ENCODE measurements around the gene STAC.
"Not testable (repeated sequence)": the region's sequence is repeated elsewhere in the genome, so short reads cannot be mapped to it uniquely, and the experiment has no call there.

The STAC gene

DNA sequence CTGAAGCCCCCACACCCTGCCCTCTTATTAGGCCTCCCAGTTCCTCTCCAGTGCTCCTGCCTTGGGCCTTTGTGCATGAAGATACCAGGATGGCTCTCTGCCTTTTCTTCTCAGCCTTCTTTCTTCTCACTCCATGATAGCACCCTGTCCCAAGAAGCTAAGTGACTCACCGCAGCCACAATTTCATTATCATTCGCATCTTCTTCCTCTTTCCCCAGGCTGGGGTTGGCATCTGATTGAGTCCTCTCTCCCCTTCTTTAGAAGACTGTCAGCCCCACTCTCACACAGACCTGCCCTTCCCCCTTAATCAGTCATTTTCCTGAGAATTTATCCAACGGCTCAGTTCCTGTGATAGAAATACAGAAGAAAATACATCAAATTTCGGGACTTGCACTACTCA lies 102.0 kb downstream of the STAC start:
- no peak for DNase-seq

DNA sequence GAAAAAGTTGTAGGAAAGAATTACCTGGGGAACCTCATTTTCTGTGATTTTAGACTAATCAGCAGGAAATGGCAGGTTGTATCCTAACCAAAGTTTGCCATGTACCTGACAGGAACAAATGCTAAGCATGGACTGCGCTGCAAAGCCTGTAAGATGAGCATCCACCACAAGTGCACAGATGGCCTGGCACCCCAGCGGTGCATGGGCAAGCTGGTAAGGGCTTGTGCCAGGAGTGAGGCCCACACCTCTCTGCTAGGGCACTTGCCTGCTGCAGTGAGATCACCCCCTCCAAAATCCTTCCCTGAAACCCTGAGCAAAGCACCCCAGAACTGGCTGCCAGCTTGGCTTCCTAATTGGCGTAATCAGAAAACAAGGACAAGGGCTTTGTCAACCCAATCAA lies 102.6 kb downstream of the STAC start:
- no peak for DNase-seq

DNA sequence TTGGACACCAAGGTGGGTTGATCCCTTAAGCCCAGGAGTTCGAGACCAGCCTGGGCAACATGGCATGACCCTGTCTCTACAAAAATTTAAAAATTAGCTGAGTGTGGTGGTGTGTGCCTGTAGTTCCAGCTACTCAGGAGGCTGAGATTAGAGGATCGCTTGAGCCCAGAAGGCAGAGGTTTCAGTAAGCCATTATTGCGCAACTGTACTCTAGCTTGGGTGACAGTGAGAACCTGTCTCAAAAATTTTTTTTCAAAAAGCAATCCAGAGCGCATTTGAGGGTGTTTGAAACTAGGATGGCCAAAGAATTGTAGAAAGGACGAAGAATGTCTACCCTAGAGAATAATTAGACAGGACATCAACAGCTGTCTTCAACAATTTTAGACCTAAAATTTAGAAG lies 103.4 kb downstream of the STAC start:
- DNase-seq, result no peak

DNA sequence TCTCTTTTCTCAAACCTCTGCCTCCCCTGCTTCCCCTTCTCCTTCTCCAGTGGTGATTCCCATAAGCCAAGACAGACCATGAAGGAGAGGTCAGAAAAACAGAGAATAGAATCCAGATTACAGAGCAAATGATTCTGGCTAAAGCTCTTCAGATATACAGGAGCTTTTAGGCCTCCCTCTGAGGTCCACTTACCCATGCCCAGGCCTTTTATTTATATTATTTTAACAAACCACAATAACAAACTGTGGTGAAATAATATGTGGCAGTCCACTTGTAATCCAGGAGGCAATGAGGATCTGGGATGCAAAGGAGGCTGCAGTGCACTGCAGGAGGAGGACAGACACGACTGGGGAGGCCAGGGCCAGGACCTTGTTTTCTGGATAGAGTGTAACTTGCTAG lies 104.1 kb downstream of the STAC start:
- no peak for DNase-seq

DNA sequence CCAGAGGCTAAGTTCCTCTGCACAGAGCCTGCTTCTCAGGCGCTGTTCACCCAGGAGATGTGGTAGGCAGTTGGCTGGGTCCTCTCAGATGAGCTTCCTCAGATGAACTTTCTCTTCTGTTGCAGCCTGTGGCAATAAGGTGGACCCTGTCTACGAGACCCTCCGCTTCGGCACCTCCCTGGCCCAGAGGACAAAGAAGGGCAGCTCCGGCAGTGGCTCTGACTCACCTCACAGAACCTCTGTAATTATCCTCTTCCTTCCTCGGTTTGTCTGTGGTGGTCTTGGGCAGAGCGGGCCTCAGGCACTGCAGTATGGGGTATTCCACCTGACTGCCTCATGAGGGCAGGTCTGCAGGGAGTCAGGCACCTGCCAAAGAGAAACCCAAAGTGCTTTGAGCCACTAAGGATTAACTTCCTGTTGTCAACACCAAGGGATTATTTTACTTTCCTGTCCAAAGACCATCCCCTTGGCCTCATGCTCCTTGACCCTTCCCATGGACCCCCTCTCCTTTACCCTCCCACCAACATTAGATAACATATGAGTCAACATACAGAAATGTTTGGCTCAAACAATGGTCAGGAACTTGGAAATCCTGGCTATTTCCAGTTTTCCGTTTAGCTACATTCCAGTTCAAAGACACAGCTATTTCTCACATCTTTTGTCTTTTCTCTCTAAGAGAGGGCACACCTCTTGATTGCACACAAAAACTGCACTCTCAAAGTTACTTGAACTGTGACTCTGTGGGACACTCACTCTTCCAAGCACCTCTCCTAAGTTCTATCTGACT lies 105.9 kb downstream of the STAC start:
- DNase-seq, result no peak

DNA sequence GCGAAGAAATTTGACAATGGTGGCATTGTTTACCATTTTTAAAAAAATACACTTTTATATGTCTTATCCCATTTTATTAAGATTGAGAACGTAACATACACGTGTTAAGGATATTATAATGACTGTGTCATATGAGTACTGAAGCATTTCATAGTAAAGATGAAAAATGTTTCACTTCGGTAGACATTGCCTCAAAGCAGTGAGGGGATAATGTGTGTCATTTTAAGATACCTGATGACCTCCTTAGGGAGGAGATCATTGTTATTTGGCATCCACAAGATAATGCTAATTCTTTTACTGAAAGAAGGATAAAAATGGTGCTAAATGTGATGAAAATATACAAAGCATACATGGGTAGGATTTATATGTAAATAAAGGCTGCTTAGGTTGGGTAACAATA lies 107.3 kb downstream of the STAC start:
- DNase-seq, result no peak

DNA sequence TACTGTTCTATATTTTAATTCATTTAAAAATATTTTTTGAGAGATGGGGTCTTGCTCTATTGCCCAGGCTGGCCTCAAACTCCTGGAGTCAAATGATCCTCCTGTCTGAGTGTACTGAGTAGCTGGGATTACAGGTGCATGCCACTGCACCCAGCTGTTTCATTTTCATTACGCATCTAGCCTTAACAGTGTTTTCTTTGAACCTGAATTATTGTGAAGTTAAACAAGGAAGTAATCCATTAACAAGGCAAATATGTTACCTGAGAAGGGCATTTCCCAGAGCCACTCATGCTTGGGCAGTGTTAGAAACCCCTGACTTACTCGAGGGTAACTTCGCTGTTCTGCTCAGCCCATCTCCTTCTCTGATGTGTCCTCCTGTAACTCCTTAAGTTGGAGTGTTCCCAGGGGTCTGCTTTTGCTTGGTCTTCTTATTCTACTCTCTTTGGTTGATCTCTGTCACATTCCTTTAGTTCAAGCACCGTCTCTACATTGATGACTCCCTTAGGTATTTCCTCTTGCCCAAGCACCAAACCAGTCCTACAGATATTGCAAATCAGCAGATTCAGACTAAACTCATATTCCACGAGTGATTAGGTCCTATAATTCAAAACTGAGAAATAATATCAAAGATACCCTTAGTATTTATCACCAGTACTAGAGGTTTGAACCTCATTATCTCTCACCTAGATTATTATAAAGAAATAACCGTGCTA lies 107.9 kb downstream of the STAC start:
- DNase-seq, result no peak

DNA sequence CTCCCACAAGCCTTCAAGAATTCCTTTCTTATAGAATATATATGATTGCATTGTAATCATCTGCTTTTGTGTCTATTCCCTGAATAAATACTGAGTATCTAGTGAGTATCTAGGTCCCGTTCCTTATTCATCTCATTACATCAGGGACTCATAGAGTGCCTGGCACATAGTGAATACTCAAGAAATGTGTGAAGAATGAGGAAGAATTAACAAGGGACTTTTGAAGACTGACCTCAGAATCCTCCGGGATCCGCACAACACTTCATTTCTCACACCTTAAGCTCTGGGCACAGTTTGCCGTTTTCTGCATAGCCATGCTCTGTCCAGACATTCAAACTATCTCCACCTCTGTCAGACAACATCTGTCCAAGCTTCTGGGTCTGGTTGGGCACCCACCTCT lies 108.8 kb downstream of the STAC start:
- DNase-seq, result no peak

DNA sequence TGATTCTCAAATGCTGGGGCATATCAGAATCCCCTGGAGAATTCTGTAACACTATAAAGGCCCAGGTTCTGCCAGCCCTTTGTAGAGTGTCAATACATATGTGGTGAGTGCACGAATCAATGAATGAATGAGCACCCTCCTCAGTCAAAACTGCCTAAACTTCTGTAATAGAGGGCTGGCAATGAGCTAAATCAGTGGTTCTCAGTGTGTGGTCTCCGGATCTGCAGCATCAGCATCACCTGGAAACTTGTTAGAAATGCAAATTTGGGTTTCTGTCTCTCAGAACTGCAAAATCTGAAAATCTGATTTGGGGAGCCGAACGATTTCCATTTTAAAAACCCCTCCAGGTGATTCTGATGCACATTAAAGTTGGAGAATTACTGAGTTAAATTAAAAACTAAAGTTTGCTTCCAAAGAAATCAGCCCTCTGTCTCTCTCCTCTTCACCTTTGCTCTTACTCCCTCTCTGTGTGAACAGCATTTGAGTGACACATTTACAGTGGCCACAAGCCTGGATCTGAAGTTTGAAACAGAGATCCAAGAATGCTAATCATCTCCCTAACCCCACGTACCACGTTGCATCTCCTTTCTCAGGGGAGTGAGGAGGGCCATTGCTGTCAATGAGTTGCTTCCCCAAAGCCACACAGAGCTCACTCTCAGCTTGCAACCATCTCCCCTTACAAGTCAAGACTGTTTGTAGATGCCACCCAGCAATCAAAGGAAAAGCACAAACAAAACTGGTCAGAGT lies 109.5 kb downstream of the STAC start:
- DNase-seq, result no peak

DNA sequence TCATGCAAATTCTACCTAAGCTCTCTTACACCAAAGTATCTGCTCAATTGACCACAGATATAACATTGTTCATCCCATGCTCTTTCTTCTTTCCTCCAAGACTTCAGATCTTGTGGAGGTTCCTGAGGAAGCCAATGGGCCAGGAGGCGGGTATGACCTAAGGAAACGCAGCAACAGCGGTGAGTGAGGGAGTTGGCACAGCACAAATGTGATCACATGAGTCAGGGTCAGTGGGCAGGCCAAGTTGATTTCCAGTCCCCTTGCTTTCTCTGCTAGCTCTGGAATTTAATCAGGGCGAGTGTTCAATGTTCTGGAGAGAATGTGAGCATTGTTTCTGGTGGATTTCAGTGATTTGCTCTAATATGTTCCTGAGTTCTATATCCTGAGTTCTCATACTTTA lies 112.7 kb downstream of the STAC start:
- no peak for DNase-seq

DNA sequence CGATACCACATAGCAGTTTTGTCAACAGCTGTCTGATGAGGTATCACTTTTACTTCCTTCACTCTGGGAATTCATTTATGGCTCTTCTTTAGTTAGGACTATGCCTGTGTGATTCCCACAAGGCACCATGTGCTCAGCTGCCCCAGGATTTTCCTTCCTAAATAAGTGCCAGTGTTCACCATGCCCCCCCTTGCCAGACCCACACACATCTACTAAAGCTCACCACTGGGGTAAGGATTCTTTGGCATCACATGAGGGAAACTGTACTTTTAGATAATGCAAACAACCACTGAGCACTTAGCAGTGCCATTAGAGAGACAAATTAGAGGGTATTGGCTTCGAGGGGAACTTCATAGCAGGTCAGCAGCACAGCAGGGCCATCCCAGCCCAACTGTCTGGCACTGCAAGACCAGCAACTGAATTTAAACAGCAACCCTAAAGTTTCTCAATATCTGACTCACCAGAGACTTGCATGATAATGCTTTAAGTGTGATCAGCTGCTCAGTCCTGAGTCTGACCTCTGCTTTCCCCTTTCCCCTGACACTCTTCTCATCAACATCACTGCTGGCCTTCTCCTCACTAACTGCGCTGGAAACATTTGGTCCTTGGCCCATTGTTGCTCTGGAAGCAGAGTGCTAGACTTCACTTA lies 114.3 kb downstream of the STAC start:
- no peak for DNase-seq

DNA sequence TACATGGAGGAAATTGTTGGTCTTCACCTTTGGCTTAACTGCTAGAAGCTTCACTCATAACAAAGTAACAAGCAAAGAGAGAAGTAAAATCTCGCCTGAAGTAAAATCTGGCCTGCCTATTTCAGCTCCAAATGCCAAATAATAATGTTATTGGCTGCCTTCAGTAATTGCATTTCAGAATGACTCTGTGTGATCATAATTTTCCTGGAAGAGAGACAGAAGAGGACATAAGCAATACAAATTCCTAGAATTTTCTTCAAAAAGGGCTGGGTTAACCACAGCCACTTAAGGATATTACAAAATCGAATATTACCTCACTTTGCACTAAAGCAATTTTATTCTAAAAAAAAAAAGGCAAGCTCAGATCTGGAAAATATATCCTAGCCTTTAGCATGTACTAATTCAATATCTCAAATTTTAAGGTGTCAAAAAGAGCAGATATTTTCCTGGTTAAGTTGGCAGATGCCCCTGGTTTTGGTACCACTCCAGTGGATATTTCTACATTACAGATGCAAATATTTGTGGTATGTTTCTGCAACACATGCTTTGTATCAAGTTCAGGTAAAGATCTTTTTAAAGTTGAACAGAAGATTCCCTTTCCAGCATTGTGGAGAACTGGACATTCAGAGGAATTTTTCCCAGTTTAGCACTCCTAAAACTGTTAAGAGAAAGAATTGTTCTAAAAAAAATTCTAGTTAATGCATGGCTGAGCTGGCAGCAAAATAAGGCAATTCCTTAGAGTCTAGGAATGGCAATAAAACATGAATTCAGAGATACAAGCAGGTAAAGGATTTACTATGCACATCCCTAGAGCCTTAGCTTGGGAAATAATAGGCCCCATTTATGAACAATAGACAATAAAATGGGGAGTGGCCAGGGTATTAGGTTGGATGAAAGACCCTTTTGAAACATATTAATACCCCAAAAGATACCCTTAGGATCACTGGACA lies 116.7 kb downstream of the STAC start:
- no peak for DNase-seq

DNA sequence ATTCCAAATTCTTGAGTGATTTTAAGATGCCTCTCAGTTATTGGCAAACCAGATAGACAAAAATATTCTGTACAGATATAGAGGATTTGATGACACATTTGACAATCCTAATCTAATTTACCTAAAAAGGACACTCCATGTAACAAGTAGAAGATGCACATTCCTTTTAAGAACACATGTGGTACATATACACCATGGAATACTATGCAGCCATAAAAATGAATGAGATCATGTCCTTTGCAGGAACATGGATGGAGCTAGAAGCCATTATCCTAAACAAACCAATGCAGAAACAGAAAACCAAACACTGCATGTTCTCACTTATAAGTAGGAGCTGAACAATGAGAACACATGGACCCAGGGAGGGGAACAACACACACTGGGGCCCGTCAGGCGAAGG lies 119.7 kb downstream of the STAC start:
- DNase-seq, result not testable (repeated sequence)

DNA sequence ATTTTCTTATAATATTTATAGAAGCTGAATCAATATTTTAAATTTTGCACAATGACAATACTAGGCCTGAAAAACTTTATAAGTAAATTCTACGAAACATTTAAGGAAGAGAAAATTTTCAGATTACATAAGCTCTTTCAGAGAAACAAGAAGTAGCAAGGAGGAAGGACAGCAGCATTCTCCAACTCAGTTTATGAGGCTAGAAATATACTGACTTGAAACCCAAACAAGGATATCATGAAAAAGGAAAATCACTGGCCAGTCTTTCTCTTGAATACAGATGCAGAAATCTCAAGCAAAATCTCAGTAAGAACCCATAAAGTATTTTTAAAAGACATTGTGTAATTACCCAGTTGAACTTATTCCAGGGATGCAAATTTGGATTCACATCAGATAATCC lies 121.3 kb downstream of the STAC start:
- DNase-seq, result no peak

DNA sequence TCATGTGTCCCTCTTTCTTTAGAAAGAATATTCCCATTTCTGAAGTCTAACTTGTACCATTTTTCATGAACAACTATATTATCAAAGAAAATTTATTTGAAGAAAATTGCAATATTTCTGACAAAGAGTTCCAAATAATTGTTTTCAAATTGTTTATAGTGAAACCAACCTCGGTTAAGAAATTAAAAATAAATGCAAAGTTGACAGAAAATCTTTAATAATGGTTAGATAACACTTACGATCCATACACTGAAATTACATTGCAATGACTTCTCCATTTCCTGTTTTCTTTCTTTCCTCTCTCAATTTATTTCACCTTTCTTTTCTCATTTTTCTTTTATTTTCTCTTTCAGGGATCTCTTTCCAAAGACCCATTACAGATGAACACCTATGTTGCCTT lies 125.1 kb downstream of the STAC start:
- no peak for DNase-seq

DNA sequence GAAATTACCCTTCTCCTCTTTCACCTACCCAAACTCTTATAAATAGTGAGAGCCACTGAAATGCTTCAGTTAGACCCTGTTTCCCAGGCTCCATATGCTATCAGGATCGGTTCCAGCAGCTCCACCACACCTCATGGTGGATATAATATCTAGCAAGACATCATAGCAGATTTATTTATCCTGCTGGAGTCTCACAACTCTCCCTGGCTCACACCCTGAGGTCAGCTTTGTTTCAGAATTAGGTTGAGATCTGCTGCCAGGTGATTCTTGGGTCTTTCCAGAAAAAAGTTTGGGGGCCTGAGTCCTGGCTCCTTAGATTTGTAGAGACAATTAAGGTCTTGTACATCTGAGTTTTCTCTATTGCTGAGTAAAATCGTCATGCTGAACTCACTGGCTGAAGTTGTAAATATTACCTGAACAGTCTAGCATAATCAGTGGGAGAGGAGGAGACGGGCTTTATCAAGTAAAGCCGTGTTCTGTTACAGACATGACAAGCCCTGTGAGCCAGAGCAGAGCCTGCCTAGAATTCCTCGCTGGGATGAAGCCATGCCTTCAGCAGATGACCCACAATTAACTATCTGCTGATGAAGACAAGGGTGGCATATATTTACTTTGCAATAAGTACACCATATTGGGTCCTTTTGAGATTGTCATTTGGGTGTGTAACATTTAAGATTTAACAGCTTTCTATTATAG lies 131.6 kb downstream of the STAC start:
- no peak for DNase-seq

DNA sequence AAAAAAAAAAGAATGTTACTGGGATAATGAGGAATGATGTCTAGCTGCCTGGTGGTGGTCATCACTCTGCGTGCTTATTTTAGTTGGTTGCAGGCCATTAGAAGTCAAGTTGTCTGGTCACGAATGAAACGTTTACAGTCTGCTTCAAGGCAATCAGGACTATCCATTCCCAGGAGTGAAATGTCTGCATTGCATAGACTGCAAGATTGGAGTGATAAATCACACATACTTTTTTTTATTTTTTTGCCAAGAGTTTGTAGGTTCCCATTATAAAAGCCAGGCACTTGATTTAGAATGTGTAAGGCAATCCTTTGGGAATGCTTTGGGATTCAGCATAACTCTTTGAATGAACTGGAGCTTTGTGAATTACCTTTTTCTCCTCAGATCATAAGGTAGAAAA lies 132.3 kb downstream of the STAC start:
- DNase-seq, result no peak

DNA sequence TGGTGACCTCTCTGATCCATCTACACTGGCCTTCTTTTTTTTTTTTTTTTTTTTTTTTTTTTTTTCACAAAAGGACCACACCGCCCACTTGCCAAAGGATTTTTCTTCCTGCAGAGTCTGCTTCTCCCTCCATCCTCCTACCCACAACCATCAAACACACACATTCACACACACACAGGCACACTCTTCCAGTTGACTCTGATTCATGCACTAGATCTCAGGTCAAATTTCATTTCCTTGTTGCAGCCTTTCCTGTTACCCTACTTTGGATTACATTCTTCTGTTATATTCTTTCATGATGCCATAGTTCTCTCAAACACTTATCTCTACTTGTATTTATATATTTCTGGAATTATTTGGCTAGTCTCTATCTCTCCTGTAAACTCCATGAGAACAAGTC lies 133.9 kb downstream of the STAC start:
- no peak for DNase-seq

DNA sequence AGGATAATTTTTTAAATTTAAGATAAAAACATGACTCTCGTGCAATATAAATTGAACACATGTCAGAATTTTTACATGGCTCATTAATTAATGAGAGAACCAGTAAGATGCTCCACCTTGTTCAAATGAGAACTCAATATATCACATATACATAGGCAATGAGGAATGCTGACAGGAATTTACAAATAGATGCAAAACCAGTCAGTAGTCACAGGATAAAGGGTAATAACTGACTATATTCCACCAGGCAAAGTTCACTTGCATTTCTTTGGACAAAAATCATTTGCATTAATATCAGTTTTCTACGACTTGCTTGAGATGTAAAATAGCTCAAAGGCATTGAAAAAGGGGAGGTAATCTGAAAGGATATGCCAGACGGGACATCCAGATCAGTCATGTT lies 139.4 kb downstream of the STAC start:
- no peak for DNase-seq

DNA sequence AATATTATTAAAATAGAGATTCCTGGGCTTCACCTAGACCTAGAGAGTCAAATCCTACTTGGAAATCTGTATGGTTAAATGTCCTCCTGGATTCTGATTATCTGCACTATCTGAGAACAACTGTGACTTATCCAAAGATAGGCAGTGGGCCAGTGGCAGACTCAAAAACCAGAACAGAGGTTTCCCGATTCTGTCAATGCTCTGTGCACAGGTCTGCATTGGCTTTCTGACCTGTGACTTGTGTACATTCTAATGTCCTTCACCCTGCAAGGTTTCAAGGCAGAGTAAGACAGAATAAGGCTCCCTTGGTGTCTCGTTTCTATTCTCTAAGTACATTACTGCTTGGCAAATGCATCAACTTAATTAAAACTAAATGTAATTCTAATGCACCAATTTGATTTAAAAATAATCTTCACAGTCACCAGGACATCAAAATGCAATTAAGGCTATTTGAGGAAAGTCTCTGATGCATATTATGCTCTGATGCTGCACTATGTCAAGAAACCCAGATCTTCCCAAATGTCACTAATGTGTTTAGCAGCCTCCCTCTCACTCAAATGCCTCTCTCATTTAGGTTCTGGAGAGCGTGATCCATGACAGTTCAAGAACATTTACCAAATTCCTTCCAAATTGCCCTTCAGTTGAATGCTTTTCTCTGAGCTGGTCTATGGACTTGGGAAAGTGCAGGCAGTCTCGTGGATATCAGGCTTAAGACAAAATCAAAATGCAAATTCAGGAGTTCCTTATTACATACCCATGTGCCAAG lies 140.1 kb downstream of the STAC start:
- DNase-seq, result no peak

DNA sequence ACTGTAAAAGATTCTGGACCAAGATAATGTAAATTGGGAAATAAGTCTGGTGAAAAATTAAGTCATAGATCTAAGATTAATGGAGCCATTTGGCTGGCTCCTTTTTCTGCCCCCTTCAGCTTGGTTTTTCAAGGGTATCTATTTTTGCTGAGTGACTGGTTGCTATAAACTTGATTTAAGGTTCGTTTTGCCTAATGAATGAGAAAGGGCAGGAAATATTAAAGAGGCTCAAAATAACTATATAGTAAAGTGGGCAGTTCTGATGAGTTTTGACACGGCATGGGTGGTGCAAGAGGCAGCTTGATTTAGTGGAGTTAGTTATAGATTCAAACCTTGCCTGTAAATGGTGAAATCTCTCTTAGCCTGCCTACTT lies 140.7 kb downstream of the STAC start:
- DNase-seq, result no peak
